GM12878 (cell line): ENCODE data around the gene KCNB1. TPM values are rescaled to one million over a fixed set of nuclear protein-coding genes. Genes with fewer than 3 reads are reported as not detected.

Experiments
- ATAC-seq: fragments of 200-7000 bp; cut with Tn5 transposase; 3 replicates; pipeline ENCODE4 v1.9.1; 2020; ENCODE audit warnings: mild to moderate bottlenecking, moderate library complexity
- BruUV-seq: library from RNA; stranded (reverse); fragments of 400-500 nt; replicated peaks from 2 replicates; lab custom pipeline; 2021; lab: Mats Ljungman, UMichigan
- CTCF ChIA-PET: fragments of 300-600 bp; sonication (Branson Sonifier 250); formaldehyde crosslinking; extraction: SDS; loops from one replicate; lab custom pipeline; 2021; ENCODE audit warnings: inconsistent platforms; lab: Yijun Ruan, JAX
- POLR2A ChIA-PET: fragments of 350-600 bp; formaldehyde crosslinking; extraction: SDS; loops from one replicate; lab custom pipeline; 2021; ENCODE audit warnings: inconsistent platforms; lab: Charles Lee
- RAD21 ChIA-PET: fragments of 300-600 bp; sonication (Branson Sonifier 250); formaldehyde crosslinking; loops from one replicate; lab custom pipeline; 2023; ENCODE audit warnings: antibody characterized with exemption; ENCODE audit not compliant: unreplicated experiment; lab: Charles Lee
- SMC1A ChIA-PET: fragments of 300-600 bp; sonication (Branson Sonifier 250); formaldehyde crosslinking; loops from one replicate; lab custom pipeline; 2023; ENCODE audit not compliant: unreplicated experiment, uncharacterized antibody; lab: Charles Lee
- DNase-seq: peaks from one replicate; pipeline ENCODE4 v3.0.0-alpha.2; 2011; ENCODE audit warnings: low read depth, low spot score
- FAIRE-seq: peaks from 3 replicates; lab custom pipeline; 2011; peaks lifted over from hg19 to GRCh38; lab: Jason Lieb, UNC
- H2AFZ ChIP-seq: 2 replicates; pipeline ENCODE4 v1.6.0; 2011; ENCODE audit warnings: low read depth, low read length, control low read depth; ENCODE audit not compliant: control insufficient read depth
- H3K27ac ChIP-seq: 2 replicates; pipeline ENCODE4 v1.5.1; 2011; ENCODE audit warnings: control low read depth; ENCODE audit not compliant: control insufficient read depth, insufficient read depth
- H3K27me3 ChIP-seq, 2 experiments: replicated peaks in 1 of 2; 2 replicates each; pipeline versions ENCODE4 v1.6.0 to v1.6.1; 2011; ENCODE audit warnings: low read length in 1 of 2; ENCODE audit not compliant: control insufficient read depth in 2 of 2, insufficient read depth in 2 of 2
- H3K36me3 ChIP-seq, 2 experiments: 2 replicates each; pipeline ENCODE4 v1.5.1; 2011; ENCODE audit warnings: low read length in 1 of 2; ENCODE audit not compliant: control insufficient read depth in 2 of 2, insufficient read depth in 2 of 2
- H3K4me1 ChIP-seq: 2 replicates; pipeline ENCODE4 v1.6.1; 2011; ENCODE audit warnings: mild to moderate bottlenecking, low read length, moderate library complexity, mixed read lengths; ENCODE audit not compliant: control insufficient read depth, insufficient read depth
- H3K4me2 ChIP-seq: 2 replicates; pipeline ENCODE4 v1.6.0; 2011; ENCODE audit warnings: control low read depth; ENCODE audit not compliant: control insufficient read depth, insufficient read depth
- H3K4me3 ChIP-seq: fragments of 200-600 bp; sonication (generic); 2 replicates; pipeline ENCODE4 v1.5.1; 2016
- H3K79me2 ChIP-seq: 2 replicates; pipeline ENCODE4 v1.6.0; 2011; ENCODE audit warnings: low read length; ENCODE audit not compliant: control insufficient read depth, insufficient read depth
- H3K9ac ChIP-seq: 2 replicates; pipeline ENCODE4 v1.8.0; 2011; ENCODE audit warnings: low read length, control low read depth, mixed read lengths; ENCODE audit not compliant: control insufficient read depth, insufficient read depth
- H3K9me3 ChIP-seq: replicated peaks from 3 replicates; pipeline ENCODE4 v1.5.1; 2011; ENCODE audit warnings: mild to moderate bottlenecking, low read length; ENCODE audit not compliant: control insufficient read depth, insufficient read depth
- H4K20me1 ChIP-seq: 2 replicates; pipeline ENCODE4 v1.6.0; 2011; ENCODE audit not compliant: control insufficient read depth, insufficient read depth
- ATF7 ChIP-seq: fragments of 450-650 bp; IDR thresholded peaks from 2 replicates; pipeline ENCODE4 v1.6.1; 2016; ENCODE audit warnings: low read depth, mild to moderate bottlenecking
- BHLHE40 ChIP-seq, 2 experiments: fragments of 450-650 bp in 1 of 2; IDR thresholded peaks; 2 replicates each; pipeline ENCODE4 v1.6.1; 2011 to 2017; ENCODE audit warnings: low read depth in 2 of 2, borderline replicate concordance in 1 of 2, improper control_type of control experiment in 1 of 2, low read length in 1 of 2, mild to moderate bottlenecking in 1 of 2
- CBX5 ChIP-seq: sonication (generic); IDR thresholded peaks from 2 replicates; pipeline ENCODE4 v1.6.1; 2016; ENCODE audit warnings: low read depth, moderate library complexity, mild to moderate bottlenecking, inconsistent platforms
- CREM ChIP-seq: IDR thresholded peaks from 2 replicates; pipeline ENCODE4 v1.6.1; 2014; ENCODE audit warnings: antibody characterized with exemption, low read depth
- DPF2 ChIP-seq: fragments of 450-650 bp; IDR thresholded peaks from 2 replicates; pipeline ENCODE4 v1.6.1; 2017; ENCODE audit warnings: mild to moderate bottlenecking
- GABPA ChIP-seq: IDR thresholded peaks from 2 replicates; pipeline ENCODE4 v1.6.1; 2014; ENCODE audit warnings: antibody characterized with exemption, low read depth, mild to moderate bottlenecking, inconsistent platforms
- MTA3 ChIP-seq: IDR thresholded peaks from 2 replicates; pipeline ENCODE4 v1.6.1; 2012; ENCODE audit warnings: low read length, inconsistent platforms, borderline replicate concordance
- NBN ChIP-seq: fragments of 450-650 bp; IDR thresholded peaks from 2 replicates; pipeline ENCODE4 v1.6.1; 2016
- NFYB ChIP-seq: IDR thresholded peaks from 2 replicates; pipeline ENCODE4 v1.6.1; 2011; ENCODE audit warnings: low read depth, mild to moderate bottlenecking, low read length, improper control_type of control experiment, moderate library complexity; ENCODE audit not compliant: insufficient read depth
- NR2C1 ChIP-seq: fragments of 450-650 bp; IDR thresholded peaks from 2 replicates; pipeline ENCODE4 v1.6.1; 2017; ENCODE audit warnings: antibody characterized with exemption, mild to moderate bottlenecking, moderate library complexity
- RBBP5 ChIP-seq: fragments of 200-600 bp; sonication (generic); conservative IDR thresholded peaks from 2 replicates; pipeline ENCODE4 v1.6.1; 2016
- RFX5 ChIP-seq: IDR thresholded peaks from 2 replicates; pipeline ENCODE4 v1.6.1; 2011; ENCODE audit warnings: low read depth, low read length, improper control_type of control experiment
- SIX5 ChIP-seq: IDR thresholded peaks from 2 replicates; pipeline ENCODE4 v1.6.1; 2011; ENCODE audit warnings: mild to moderate bottlenecking, low read depth, low read length, moderate library complexity; ENCODE audit not compliant: severe bottlenecking
- SUZ12 ChIP-seq: fragments of 200-600 bp; sonication (generic); IDR thresholded peaks from one replicate; pipeline ENCODE4 v1.6.1; 2018; ENCODE audit warnings: antibody characterized with exemption, mild to moderate bottlenecking; ENCODE audit not compliant: unreplicated experiment
- ZBED1 ChIP-seq: IDR thresholded peaks from 2 replicates; pipeline ENCODE4 v1.6.1; 2016; ENCODE audit warnings: borderline replicate concordance
- ZNF207 ChIP-seq: fragments of 450-650 bp; IDR thresholded peaks from 2 replicates; pipeline ENCODE4 v1.6.1; 2014; ENCODE audit warnings: antibody characterized with exemption, mild to moderate bottlenecking, borderline replicate concordance
- ZNF24 ChIP-seq: fragments of 450-650 bp; IDR thresholded peaks from 2 replicates; pipeline ENCODE4 v1.6.1; 2017; ENCODE audit warnings: antibody characterized with exemption, mild to moderate bottlenecking
- WGBS: methylation state at CpG from one replicate; pipeline ENCODE4 v1.1.6; 2016; ENCODE audit warnings: low lambda C conversion rate; ENCODE audit not compliant: insufficient replicate concordance, insufficient coverage; ENCODE audit errors: missing lambda C conversion rate; 5-methylcytosine and 5-hydroxymethylcytosine counted together
- in situ Hi-C: fragments of 300-500 bp; cut with MboI; formaldehyde crosslinking; loops from 9 replicates; pipeline ENCODE4 v1.14.3; 2018; ENCODE audit warnings: mixed read lengths
- intact Hi-C: fragments of 100-400 bp; cut with micrococcal nuclease; formaldehyde crosslinking; loops from one replicate; pipeline ENCODE4 v1.14.2; 2022; ENCODE audit not compliant: unreplicated experiment
- polyA plus RNA-seq, 11 experiments: library from polyadenylated mRNA; depleted of rRNA in 4 of 11; unstranded in 6 of 11; stranded (reverse) in 5 of 11; fragments of >200 nt; fragmentation: Nextera tagmentation in 4 of 11; fragmentation: Illumina TruSeq in 1 of 11; extraction: Ambion mirVana in 4 of 11; extraction: Trizol in 1 of 11; gene quantifications; 1 replicate in 1 of 11; 2 replicates in 10 of 11; pipeline versions ENCODE4 v1.2.1 to v1.2.3, GENCODE V29; 2011 to 2016; ENCODE audit warnings: inconsistent platforms in 2 of 11, missing spikeins in 2 of 11, low read depth in 1 of 11
- total RNA-seq, 4 experiments: library from RNA; depleted of rRNA in 3 of 4; stranded (reverse); fragments of >200 nt in 3 of 4; fragmentation: Illumina TruSeq in 1 of 4; extraction: Trizol in 1 of 4; gene quantifications; 2 replicates each; pipeline versions ENCODE4 v1.2.1 to v1.2.3, GENCODE V29; 2013 to 2021
- TF ChIP-seq, protein P1 (sequence below): fragments of 450-650 bp; IDR thresholded peaks from 2 replicates; pipeline ENCODE4 v1.6.1; 2016; ENCODE audit warnings: mild to moderate bottlenecking
- TF ChIP-seq, protein P2 (sequence below): fragments of 450-650 bp; IDR thresholded peaks from 2 replicates; pipeline ENCODE4 v1.6.1; 2018; ENCODE audit warnings: mild to moderate bottlenecking, low read depth, moderate library complexity; ENCODE audit not compliant: partially characterized antibody
- TF ChIP-seq, protein P3 (sequence below): IDR thresholded peaks from 2 replicates; pipeline ENCODE4 v1.6.1; 2012; ENCODE audit warnings: low read depth, low read length, improper control_type of control experiment

The KCNB1 gene
- total and polyA plus RNA-seq, 10 of the 15 experiments (the other 5 are each of a cell fraction or from before 2014, with no cell fraction given): 0.02 to 0.08 (median 0.03) TPM; not detected in 7

DNA sequence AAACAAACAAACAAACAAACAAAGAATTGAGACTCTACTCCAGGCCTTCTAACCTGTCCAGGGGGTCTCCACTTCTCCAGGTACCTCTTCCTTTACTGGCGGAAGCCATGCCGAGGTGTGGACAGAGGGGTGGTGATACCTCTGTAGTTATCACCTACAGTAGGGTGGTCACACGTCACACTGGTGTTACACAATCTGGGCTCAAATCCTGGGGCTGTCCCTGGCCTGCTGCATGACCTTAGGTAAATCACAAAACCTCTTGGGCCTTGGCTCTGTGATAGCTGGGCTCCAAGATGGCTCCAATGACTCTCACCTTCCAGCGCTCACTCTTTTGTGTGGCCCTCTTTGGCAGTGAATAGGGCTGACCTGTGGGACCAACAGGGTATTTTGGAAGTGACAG, 127.8 kb downstream of the KCNB1 start (continued):
- TF ChIP-seq MTA3 (no peak), ATF7 (no peak), GABPA (no peak), DPF2 (no peak), ZNF24 (no peak), SIX5 (no peak), BHLHE40 (IDR thresholded peaks at IDR 0.05; ENCODE audit: borderline replicate concordance in 1 of 2, low read depth in 2 of 2, low read length in 1 of 2) (no peak)
- TF ChIP-seq, protein P1, sequence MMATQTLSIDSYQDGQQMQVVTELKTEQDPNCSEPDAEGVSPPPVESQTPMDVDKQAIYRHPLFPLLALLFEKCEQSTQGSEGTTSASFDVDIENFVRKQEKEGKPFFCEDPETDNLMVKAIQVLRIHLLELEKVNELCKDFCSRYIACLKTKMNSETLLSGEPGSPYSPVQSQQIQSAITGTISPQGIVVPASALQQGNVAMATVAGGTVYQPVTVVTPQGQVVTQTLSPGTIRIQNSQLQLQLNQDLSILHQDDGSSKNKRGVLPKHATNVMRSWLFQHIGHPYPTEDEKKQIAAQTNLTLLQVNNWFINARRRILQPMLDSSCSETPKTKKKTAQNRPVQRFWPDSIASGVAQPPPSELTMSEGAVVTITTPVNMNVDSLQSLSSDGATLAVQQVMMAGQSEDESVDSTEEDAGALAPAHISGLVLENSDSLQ: no peak

DNA sequence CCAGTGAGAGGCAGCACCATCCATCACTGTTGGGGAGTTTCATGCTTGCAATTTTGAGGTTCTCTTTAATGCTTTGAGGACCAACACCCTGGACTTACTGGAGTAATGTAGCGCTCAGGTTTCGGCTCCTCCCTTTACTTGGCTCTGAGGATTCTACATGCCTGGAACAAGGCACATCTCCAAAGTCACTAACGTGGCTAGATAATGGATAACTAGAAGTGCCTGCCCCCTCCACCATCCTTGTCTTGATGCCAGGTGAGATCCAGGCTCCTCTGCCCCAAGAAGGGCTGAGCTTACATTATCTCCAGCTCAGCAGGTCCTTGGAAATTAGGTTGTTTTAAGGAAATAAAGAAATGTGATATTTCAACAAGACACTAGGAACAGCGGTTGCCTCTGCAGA, 129.1 kb downstream of the KCNB1 start:
- in situ Hi-C loops: no loop called here
- no peaks in the 10 kb centered on the region for H3K9me3 ChIP-seq
- no peak overlapping the region for H3K4me3 ChIP-seq
- ChIA-PET POLR2A (no interaction called here), CTCF (no interaction called here), SMC1A (interaction anchor here (1.5 to 1.7 kb wide), 2 partner anchors 9 to 14 kb away, joined by 3 to 4 read pairs; no protein-coding TSS in a partner anchor), RAD21 (no interaction called here)
- FAIRE-seq (no peak), DNase-seq (no peak), ATAC-seq (no peak)
- H4K20me1 ChIP-seq: no peaks in the 10 kb centered on the region
- no peaks in the 10 kb centered on the region for H3K4me1 ChIP-seq
- H3K4me2 ChIP-seq: no peak overlapping the region
- no TSS peak for BruUV-seq
- TF ChIP-seq SUZ12 (no peak), NFYB (no peak), NBN (no peak), CBX5 (no peak), CREM (no peak), ZBED1 (no peak), ZNF207 (no peak), RFX5 (no peak), NR2C1 (no peak), RBBP5 (no peak)
- TF ChIP-seq, protein P2, sequence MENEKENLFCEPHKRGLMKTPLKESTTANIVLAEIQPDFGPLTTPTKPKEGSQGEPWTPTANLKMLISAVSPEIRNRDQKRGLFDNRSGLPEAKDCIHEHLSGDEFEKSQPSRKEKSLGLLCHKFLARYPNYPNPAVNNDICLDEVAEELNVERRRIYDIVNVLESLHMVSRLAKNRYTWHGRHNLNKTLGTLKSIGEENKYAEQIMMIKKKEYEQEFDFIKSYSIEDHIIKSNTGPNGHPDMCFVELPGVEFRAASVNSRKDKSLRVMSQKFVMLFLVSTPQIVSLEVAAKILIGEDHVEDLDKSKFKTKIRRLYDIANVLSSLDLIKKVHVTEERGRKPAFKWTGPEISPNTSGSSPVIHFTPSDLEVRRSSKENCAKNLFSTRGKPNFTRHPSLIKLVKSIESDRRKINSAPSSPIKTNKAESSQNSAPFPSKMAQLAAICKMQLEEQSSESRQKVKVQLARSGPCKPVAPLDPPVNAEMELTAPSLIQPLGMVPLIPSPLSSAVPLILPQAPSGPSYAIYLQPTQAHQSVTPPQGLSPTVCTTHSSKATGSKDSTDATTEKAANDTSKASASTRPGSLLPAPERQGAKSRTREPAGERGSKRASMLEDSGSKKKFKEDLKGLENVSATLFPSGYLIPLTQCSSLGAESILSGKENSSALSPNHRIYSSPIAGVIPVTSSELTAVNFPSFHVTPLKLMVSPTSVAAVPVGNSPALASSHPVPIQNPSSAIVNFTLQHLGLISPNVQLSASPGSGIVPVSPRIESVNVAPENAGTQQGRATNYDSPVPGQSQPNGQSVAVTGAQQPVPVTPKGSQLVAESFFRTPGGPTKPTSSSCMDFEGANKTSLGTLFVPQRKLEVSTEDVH: no peak
- TF ChIP-seq, protein P3, sequence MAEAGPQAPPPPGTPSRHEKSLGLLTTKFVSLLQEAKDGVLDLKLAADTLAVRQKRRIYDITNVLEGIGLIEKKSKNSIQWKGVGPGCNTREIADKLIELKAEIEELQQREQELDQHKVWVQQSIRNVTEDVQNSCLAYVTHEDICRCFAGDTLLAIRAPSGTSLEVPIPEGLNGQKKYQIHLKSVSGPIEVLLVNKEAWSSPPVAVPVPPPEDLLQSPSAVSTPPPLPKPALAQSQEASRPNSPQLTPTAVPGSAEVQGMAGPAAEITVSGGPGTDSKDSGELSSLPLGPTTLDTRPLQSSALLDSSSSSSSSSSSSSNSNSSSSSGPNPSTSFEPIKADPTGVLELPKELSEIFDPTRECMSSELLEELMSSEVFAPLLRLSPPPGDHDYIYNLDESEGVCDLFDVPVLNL: no peak
- no peaks in the 10 kb centered on the region for H3K79me2 ChIP-seq
- intact Hi-C loops: no loop called here
- H3K27me3 ChIP-seq: peaks cover 3 to 4% of the 10 kb centered on the region in 2 experiments; a peak in 3 of 4 replicates
- no peaks in the 10 kb centered on the region for H3K36me3 ChIP-seq
- H3K9ac ChIP-seq: no peak overlapping the region
- H3K27ac ChIP-seq: no peak overlapping the region
- no peak overlapping the region for H2AFZ ChIP-seq
- 47% methylated on average over 4 of the region's 4 CpGs for WGBS
